ENCODE data around the gene DGKE. TPM values are rescaled to one million over a fixed set of nuclear protein-coding genes. Genes with fewer than 3 reads are reported as not detected.

The DGKE gene
- total and polyA plus RNA-seq, 2 of the 13 experiments (the other 11 are each of a cell fraction or from before 2014, with no cell fraction given) = 3.2 to 5.3 TPM

GRCh38 chr17:56913867-56914580, 80.1 kb downstream of the DGKE start, which contains the start of gene TRIM25 (continued):
- TF ChIP-seq AGO2 (optimal IDR thresholded peaks at IDR 0.05; ENCODE audit: low read depth, low read length) (peak; percentile 80), ETV5 (CRISPR knock-in tag; IDR thresholded peaks at IDR 0.05; ENCODE audit: borderline replicate concordance) (peak; percentile 79), ZNF768 (CRISPR knock-in tag; IDR thresholded peaks at IDR 0.05) (peak; percentile 59; the same call in 1 of the 2 replicates), IKZF4 (CRISPR knock-in tag; IDR thresholded peaks at IDR 0.05; ENCODE audit: borderline replicate concordance, low read depth, not compliant biosample characterization) (no peak), RXRB (CRISPR knock-in tag; IDR thresholded peaks at IDR 0.05; ENCODE audit: borderline replicate concordance) (peak; percentile 78), REPIN1 (CRISPR knock-in tag; IDR thresholded peaks at IDR 0.05; ENCODE audit: borderline replicate concordance, low read depth) (peak; percentile 96), ZNF17 (CRISPR knock-in tag; IDR thresholded peaks at IDR 0.05) (0 out of 2 replicates have a peak, but pooled peaks have one; percentile 3), ZNF883 (CRISPR knock-in tag; IDR thresholded peaks at IDR 0.05; ENCODE audit: not compliant biosample characterization) (peak; percentile 80), RNF219 (CRISPR knock-in tag; IDR thresholded peaks at IDR 0.05) (no peak), ZNF556 (CRISPR knock-in tag; IDR thresholded peaks at IDR 0.05; ENCODE audit: borderline replicate concordance) (peak; percentile 97), THAP11 (CRISPR knock-in tag; IDR thresholded peaks at IDR 0.05) (peak; percentile 78), ZNF256 (CRISPR knock-in tag; conservative IDR thresholded peaks at IDR 0.05) (no peak), ZKSCAN5 (CRISPR knock-in tag; IDR thresholded peaks at IDR 0.05) (no peak), ZEB1 (IDR thresholded peaks at IDR 0.05; ENCODE audit: insufficient replicate concordance, low read depth) (peak; percentile 51), ZNF512B (CRISPR knock-in tag; IDR thresholded peaks at IDR 0.05; ENCODE audit: borderline replicate concordance) (no peak), FOXA1 (IDR thresholded peaks at IDR 0.05) (no peak), FOXA1 (CRISPR knock-in tag; IDR thresholded peaks at IDR 0.05) (0 out of 2 replicates have a peak, but pooled peaks have one; percentile 25), SP4 (CRISPR knock-in tag; IDR thresholded peaks at IDR 0.05) (peak; percentile 89), ZFY (CRISPR knock-in tag; IDR thresholded peaks at IDR 0.05) (peak; percentile 85)
- TF ChIP-seq, protein P1, sequence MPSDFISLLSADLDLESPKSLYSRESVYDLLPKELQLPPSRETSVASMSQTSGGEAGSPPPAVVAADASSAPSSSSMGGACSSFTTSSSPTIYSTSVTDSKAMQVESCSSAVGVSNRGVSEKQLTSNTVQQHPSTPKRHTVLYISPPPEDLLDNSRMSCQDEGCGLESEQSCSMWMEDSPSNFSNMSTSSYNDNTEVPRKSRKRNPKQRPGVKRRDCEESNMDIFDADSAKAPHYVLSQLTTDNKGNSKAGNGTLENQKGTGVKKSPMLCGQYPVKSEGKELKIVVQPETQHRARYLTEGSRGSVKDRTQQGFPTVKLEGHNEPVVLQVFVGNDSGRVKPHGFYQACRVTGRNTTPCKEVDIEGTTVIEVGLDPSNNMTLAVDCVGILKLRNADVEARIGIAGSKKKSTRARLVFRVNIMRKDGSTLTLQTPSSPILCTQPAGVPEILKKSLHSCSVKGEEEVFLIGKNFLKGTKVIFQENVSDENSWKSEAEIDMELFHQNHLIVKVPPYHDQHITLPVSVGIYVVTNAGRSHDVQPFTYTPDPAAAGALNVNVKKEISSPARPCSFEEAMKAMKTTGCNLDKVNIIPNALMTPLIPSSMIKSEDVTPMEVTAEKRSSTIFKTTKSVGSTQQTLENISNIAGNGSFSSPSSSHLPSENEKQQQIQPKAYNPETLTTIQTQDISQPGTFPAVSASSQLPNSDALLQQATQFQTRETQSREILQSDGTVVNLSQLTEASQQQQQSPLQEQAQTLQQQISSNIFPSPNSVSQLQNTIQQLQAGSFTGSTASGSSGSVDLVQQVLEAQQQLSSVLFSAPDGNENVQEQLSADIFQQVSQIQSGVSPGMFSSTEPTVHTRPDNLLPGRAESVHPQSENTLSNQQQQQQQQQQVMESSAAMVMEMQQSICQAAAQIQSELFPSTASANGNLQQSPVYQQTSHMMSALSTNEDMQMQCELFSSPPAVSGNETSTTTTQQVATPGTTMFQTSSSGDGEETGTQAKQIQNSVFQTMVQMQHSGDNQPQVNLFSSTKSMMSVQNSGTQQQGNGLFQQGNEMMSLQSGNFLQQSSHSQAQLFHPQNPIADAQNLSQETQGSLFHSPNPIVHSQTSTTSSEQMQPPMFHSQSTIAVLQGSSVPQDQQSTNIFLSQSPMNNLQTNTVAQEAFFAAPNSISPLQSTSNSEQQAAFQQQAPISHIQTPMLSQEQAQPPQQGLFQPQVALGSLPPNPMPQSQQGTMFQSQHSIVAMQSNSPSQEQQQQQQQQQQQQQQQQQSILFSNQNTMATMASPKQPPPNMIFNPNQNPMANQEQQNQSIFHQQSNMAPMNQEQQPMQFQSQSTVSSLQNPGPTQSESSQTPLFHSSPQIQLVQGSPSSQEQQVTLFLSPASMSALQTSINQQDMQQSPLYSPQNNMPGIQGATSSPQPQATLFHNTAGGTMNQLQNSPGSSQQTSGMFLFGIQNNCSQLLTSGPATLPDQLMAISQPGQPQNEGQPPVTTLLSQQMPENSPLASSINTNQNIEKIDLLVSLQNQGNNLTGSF (CRISPR knock-in tag; IDR thresholded peaks at IDR 0.05) = peak; percentile 70; the same call in 1 of the 2 replicates

Data from HepG2 (cell line).